ENCODE data around the gene ZNF778. TPM values are rescaled to one million over a fixed set of nuclear protein-coding genes. Genes with fewer than 3 reads are reported as not detected.

The ZNF778 gene
- total and polyA plus RNA-seq, 2 donors from 2014 or later, result 2.2 to 12.7 TPM

DNA sequence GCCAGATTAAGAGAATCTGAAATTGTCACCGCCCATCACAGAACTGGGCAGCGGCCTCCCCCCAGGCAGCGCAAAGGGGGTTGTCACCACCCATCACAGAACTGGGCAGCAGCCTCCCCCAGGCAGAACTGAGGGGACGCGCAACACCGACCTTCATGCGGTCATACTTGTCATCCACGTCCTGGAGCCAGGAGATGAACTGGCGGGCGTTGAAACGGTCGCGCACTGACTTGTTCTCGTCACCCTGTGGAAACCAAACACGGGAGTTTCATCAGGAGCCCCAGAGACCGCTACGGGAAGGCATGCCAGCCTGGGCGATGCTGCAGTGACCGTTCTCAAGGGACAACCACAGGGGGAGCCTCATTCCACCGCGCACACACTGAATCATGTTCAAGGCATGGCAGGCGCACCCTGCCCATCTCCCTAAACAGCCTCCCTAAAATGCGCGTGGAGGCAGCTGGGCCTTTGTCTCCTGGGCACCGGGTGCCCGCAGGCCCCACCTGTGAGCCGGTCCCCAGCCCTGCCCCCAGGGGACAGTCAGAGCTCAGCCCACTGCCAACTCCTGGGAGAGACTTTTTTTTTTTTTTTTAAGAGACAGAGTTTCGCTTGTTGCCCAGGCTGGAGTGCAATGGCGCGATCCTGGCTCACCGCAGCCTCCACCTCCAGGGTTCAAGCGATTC is 53.3 kb downstream of the ZNF778 start:
- H3K4me3 ChIP-seq (ENCODE audit: low read length in 3 of 3), result no peak overlapping the region
- no peak for FAIRE-seq
- peak in 1 of 5 donors; percentile 53 for DNase-seq
- H3K27ac ChIP-seq (ENCODE audit: low read depth in 2 of 2, low read length in 2 of 2), result no peak overlapping the region
- no peak overlapping the region for H3K9ac ChIP-seq (ENCODE audit: low read length in 3 of 3)
- intact Hi-C loops (cut with DNase I), result no loop called here
- no peaks in the 10 kb centered on the region for H3K9me3 ChIP-seq (ENCODE audit: control insufficient read depth in 2 of 3, insufficient read depth in 1 of 3, low read length in 3 of 3)
- H3K27me3 ChIP-seq (ENCODE audit: control insufficient read depth, insufficient read depth, low read length), result no peaks in the 10 kb centered on the region
- peaks cover 0 to 4% (median 2%) of the 10 kb centered on the region in 3 donors for H3K4me1 ChIP-seq (ENCODE audit: control insufficient read depth in 2 of 3, insufficient read depth in 2 of 3, low read depth in 1 of 3, low read length in 3 of 3)
- H3K36me3 ChIP-seq (ENCODE audit: control insufficient read depth in 2 of 3, insufficient read depth in 3 of 3, low read length in 3 of 3), result peaks cover 4 to 11% (median 4%) of the 10 kb centered on the region in 3 donors
- TF ChIP-seq, protein P1, sequence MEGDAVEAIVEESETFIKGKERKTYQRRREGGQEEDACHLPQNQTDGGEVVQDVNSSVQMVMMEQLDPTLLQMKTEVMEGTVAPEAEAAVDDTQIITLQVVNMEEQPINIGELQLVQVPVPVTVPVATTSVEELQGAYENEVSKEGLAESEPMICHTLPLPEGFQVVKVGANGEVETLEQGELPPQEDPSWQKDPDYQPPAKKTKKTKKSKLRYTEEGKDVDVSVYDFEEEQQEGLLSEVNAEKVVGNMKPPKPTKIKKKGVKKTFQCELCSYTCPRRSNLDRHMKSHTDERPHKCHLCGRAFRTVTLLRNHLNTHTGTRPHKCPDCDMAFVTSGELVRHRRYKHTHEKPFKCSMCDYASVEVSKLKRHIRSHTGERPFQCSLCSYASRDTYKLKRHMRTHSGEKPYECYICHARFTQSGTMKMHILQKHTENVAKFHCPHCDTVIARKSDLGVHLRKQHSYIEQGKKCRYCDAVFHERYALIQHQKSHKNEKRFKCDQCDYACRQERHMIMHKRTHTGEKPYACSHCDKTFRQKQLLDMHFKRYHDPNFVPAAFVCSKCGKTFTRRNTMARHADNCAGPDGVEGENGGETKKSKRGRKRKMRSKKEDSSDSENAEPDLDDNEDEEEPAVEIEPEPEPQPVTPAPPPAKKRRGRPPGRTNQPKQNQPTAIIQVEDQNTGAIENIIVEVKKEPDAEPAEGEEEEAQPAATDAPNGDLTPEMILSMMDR (IDR thresholded peaks at IDR 0.05; ENCODE audit: borderline replicate concordance, extremely low read depth, insufficient read depth), result no peak

DNA sequence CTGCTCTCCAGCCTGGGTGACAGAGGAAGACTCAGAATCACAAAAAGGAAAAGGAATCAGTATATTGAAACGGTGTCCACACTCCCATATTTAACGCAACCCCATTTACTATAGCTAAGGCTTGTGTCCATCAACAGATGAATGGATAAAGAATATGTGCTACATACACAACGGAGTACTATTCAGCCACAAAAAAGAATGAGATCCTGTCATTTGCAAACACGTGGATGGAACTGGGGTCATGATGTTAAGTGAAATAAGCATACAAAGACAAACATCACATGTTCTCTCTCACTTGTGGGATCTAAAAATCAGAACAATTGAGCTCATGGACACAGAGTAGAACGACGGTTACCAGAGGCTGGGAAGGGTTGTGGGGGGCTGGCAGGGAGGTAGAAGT is 55.1 kb downstream of the ZNF778 start:
- Histone ChIP-seq H3K4me1 (ENCODE audit: control insufficient read depth in 2 of 3, insufficient read depth in 2 of 3, low read depth in 1 of 3, low read length in 3 of 3) (peaks cover 0 to 4% (median 2%) of the 10 kb centered on the region in 3 donors), H3K27ac (ENCODE audit: low read depth in 2 of 2, low read length in 2 of 2) (no peak overlapping the region), H3K36me3 (ENCODE audit: control insufficient read depth in 2 of 3, insufficient read depth in 3 of 3, low read length in 3 of 3) (peaks cover 4 to 11% (median 8%) of the 10 kb centered on the region in 3 donors), H3K9ac (ENCODE audit: low read length in 3 of 3) (no peak overlapping the region), H3K4me3 (ENCODE audit: low read length in 3 of 3) (no peak overlapping the region), H3K9me3 (ENCODE audit: control insufficient read depth in 2 of 3, insufficient read depth in 1 of 3, low read length in 3 of 3) (no peaks in the 10 kb centered on the region), H3K27me3 (ENCODE audit: control insufficient read depth, insufficient read depth, low read length) (no peaks in the 10 kb centered on the region)
- intact Hi-C loops (cut with DNase I), result no loop called here
- DNase-seq (no peak), FAIRE-seq (no peak)
- TF ChIP-seq, protein P1 (IDR thresholded peaks at IDR 0.05; ENCODE audit: borderline replicate concordance, extremely low read depth, insufficient read depth), result no peak

GRCh38 chr16:89273741-89274472 is 56.4 kb downstream of the ZNF778 start:
- intact Hi-C loops (cut with DNase I), result no loop called here
- DNase-seq, result no peak
- H3K27me3 ChIP-seq (ENCODE audit: control insufficient read depth, insufficient read depth, low read length), result no peaks in the 10 kb centered on the region
- H3K36me3 ChIP-seq (ENCODE audit: control insufficient read depth in 2 of 3, insufficient read depth in 3 of 3, low read length in 3 of 3), result peaks cover 4 to 11% (median 8%) of the 10 kb centered on the region in 3 donors
- no peak for FAIRE-seq
- no peak overlapping the region for H3K4me3 ChIP-seq (ENCODE audit: low read length in 3 of 3)
- H3K4me1 ChIP-seq (ENCODE audit: control insufficient read depth in 2 of 3, insufficient read depth in 2 of 3, low read depth in 1 of 3, low read length in 3 of 3), result peaks cover 0 to 4% (median 2%) of the 10 kb centered on the region in 3 donors
- no peak overlapping the region for H3K27ac ChIP-seq (ENCODE audit: low read depth in 2 of 2, low read length in 2 of 2)
- no peak overlapping the region for H3K9ac ChIP-seq (ENCODE audit: low read length in 3 of 3)
- H3K9me3 ChIP-seq (ENCODE audit: control insufficient read depth in 2 of 3, insufficient read depth in 1 of 3, low read length in 3 of 3), result no peaks in the 10 kb centered on the region
- TF ChIP-seq, protein P1 (IDR thresholded peaks at IDR 0.05; ENCODE audit: borderline replicate concordance, extremely low read depth, insufficient read depth), result no peak
